Muscle of leg (tissue), 11 donors: ENCODE data around the gene PCBP3. TPM values are rescaled to one million over a fixed set of nuclear protein-coding genes. Genes with fewer than 3 reads are reported as not detected.

Experiments
- DNase-seq: peaks from one replicate; pipeline ENCODE4 v3.0.0; 2013
- H3K27ac ChIP-seq: one replicate; pipeline ENCODE4 v1.5.1; 2013; ENCODE audit warnings: mild to moderate bottlenecking, low read length, control low read depth
- H3K27me3 ChIP-seq: one replicate; pipeline ENCODE4 v1.6.1; 2013; ENCODE audit warnings: low read length; ENCODE audit not compliant: control insufficient read depth, insufficient read depth
- H3K36me3 ChIP-seq: one replicate; pipeline ENCODE4 v1.6.1; 2013; ENCODE audit warnings: low read length; ENCODE audit not compliant: control insufficient read depth, insufficient read depth
- H3K4me1 ChIP-seq: one replicate; pipeline ENCODE4 v1.6.1; 2013; ENCODE audit warnings: low read length; ENCODE audit not compliant: control insufficient read depth, insufficient read depth
- H3K4me3 ChIP-seq: one replicate; pipeline ENCODE4 v1.5.1; 2013; ENCODE audit warnings: low read length, control low read depth
- H3K9me3 ChIP-seq: replicated peaks from 2 replicates; pipeline ENCODE4 v1.6.1; 2013; ENCODE audit warnings: low read depth, low read length; ENCODE audit not compliant: control insufficient read depth
- WGBS: methylation state at CpG from one replicate; pipeline ENCODE4 v1.1.5; 2013; ENCODE audit warnings: missing lambda C conversion rate; ENCODE audit not compliant: insufficient coverage; 5-methylcytosine and 5-hydroxymethylcytosine counted together
- polyA plus RNA-seq, 8 donors: library from polyadenylated mRNA; unstranded; fragments of 120-200 nt; gene quantifications; one replicate each; pipeline versions ENCODE4 v1.2.1 to v1.2.3, GENCODE V29; 2013; ENCODE audit warnings: inconsistent platforms in 1 of 8, low replicate concordance in 1 of 8; ENCODE audit not compliant: insufficient read length in 8 of 8, insufficient read depth in 1 of 8
- total RNA-seq: library from RNA; stranded (reverse); fragments of 120-200 nt; gene quantifications from one replicate; pipeline ENCODE4 v1.2.4, GENCODE V29; 2013

The PCBP3 gene
- total and polyA plus RNA-seq, 9 donors = 0.76 to 2.3 (median 1.2) TPM

DNA sequence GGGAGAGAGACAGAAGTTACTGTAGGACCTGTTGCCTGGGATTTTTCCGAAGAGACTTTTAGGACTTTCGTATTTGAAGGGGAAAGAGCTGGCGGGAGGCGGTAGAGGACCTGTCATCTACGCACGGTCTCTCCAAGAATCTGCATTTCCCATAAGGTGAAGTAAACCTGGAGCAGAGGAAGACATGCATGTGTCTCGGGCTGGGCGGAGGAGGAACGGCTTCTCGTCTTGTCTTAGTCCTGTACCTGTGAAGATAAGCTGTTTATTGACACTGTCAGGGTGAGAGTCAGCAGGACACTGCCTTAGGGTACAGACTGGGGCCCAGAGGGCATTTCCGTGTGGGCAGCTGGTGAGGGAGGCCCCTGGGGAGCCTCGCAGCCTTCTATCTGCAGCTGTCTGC, 214.7 kb downstream of the PCBP3 start:
- H3K4me3 ChIP-seq = no peak overlapping the region
- WGBS = 91% methylated on average over 11 of the region's 12 CpGs
- DNase-seq = no peak

DNA sequence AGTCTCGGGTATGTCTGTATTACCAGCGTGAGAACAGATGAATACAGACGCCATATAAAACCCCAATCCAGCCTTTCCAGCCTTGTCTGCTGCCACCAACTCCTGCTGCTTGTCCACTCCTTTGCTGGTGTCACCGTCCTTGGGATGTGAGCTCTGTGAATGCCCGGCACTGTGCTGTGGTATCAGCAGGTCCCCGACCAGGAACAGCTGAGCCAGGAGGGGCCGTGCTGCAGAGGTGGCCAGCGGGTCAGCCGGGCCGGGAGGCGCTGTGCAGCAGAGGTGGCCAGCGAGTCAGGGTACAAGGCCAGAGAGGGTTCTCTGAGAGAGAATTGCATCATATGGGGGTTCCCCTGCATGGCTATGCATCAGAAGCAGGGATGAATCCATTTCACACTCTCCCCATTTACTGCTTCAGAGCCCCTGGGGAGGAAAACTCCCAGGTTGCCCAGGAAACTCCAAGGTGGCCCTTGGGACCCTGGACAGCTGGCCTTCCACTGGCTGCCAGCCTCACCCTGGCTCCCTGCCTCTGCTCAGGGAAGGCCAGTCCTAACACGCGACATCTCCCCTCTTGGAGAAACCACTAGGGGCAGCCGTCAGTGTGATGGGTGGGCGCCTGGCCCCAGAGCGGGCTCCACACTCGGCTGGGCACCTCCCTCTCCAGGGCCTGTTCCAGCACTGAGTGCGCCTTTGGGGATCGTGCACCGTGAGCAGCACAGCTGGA, 215.7 kb downstream of the PCBP3 start:
- 83% methylated on average over 11 of the region's 21 CpGs for whole genome bisulfite sequencing

More for the DNA sequence above, 214.7 kb downstream of the PCBP3 start:
- Histone ChIP-seq H3K27ac (no peak overlapping the region), H3K9me3 (no peaks in the 10 kb centered on the region), H3K36me3 (no peaks in the 10 kb centered on the region), H3K27me3 (no peaks in the 10 kb centered on the region), H3K4me1 (peaks cover 3% of the 10 kb centered on the region)

DNA sequence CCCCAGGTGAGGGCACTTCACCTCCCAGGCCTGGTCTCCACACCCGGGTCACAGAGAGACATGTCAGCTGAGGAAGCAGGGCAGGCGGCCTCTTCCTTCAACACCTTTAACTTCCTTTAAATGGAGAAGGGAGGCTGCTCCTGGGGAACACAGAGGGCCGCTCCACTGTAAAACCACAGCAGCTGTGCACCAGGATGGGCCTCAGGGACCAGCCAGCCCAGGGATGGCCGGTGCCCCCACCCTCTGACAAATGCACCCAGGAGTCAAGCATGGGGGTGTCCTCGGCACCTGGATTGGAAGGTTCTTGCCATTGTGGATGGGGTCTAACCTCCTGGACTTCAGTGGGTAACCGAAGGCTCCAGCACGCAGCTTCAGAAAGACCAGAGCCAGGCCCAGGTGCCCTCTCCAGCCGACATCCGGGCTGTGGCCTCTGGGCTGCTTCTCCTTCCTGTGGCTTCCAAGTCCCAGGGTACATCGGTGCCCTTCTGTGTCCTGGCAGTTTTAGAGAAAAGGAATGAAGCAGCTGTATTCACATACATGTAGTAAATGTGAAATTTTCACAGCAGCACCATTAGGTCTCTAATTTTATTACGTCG, 216.3 kb downstream of the PCBP3 start:
- H3K9me3 ChIP-seq = no peaks in the 10 kb centered on the region
- H3K4me1 ChIP-seq = peaks cover 2% of the 10 kb centered on the region
- H3K36me3 ChIP-seq = no peaks in the 10 kb centered on the region
- no peaks in the 10 kb centered on the region for H3K27me3 ChIP-seq
- H3K27ac ChIP-seq = no peak overlapping the region
- 90% methylated on average over 9 of the region's 12 CpGs for WGBS
- DNase-seq = no peak
- H3K4me3 ChIP-seq = no peak overlapping the region

More for the DNA sequence above, 215.7 kb downstream of the PCBP3 start:
- no peak for DNase-seq
- no peaks in the 10 kb centered on the region for H3K36me3 ChIP-seq
- no peak overlapping the region for H3K4me3 ChIP-seq
- no peak overlapping the region for H3K27ac ChIP-seq
- no peaks in the 10 kb centered on the region for H3K27me3 ChIP-seq
- H3K4me1 ChIP-seq = peaks cover 3% of the 10 kb centered on the region
- no peaks in the 10 kb centered on the region for H3K9me3 ChIP-seq

DNA sequence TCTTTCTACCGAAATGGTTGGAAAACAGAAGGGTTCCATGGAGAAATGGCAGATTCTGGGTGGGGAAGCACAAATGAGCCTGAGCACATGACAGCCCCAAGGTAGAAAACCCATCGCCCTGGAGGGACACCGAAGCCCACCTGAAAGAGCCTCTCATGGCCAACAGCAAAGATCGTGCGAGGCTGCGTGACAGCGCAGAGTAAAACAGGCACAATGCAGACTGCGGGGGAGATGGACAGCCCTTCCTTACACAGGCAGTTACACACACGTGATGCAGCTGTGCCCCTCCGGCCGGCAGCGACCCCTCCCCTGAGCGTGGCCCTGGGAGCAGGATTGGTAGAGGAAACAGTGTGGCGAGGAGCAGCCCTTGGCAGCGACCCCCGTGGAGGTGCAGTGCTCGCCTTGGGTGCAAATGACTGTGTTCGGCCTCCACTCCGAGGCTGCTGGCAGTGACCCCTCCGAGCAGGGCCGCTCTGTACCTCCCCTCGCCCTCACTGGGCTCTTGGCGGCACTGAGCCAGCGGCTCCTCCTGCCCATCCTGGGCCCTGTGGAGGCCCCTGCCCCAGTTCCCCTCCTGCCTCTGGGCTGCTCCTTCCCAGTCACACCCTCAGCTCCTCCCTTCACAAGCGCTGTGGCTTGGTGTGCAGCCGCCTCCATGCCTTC, 217.1 kb downstream of the PCBP3 start:
- no peak overlapping the region for H3K27ac ChIP-seq
- no peak for DNase-seq
- no peaks in the 10 kb centered on the region for H3K27me3 ChIP-seq
- no peaks in the 10 kb centered on the region for H3K4me1 ChIP-seq
- 88% methylated on average over 24 of the region's 26 CpGs for WGBS
- no peaks in the 10 kb centered on the region for H3K9me3 ChIP-seq
- no peaks in the 10 kb centered on the region for H3K36me3 ChIP-seq
- no peak overlapping the region for H3K4me3 ChIP-seq

DNA sequence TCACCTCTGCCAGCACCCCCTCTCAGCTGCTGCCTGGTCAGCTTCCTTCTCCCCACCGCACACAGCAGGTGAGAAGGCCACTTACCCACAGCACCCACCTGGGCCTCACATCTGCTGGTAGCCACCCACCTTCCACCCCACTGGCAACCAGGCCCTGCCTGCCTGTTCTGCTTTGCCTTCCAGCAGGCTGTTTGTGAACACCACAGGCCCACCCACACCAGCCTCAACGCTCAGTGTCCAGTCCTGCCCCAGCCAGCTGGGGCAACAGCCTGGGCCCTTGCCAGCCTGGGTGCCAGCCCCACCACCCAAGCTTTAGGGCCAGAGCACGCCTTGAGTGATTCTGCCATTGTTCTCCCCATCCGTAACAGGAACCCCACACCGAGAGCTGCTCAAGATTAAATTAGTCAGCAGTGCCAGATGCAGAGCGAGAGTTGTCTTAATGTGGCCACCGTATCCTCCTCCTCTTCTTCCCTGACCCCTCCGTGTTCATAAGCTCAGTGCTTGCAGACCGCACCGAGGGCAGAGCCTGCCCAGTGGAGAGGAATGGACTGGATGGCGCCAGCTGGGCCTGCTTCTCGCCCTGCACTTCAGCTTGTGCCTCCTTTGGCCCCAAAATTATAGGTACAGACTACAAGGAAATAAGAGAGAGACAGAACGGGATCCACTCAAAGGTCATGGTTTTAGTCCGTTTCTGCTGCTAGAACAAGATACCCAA, 217.8 kb downstream of the PCBP3 start:
- DNase-seq = no peak
- no peaks in the 10 kb centered on the region for H3K9me3 ChIP-seq
- H3K36me3 ChIP-seq = no peaks in the 10 kb centered on the region
- no peak overlapping the region for H3K4me3 ChIP-seq
- 93% methylated on average over 5 of the region's 14 CpGs for WGBS
- no peaks in the 10 kb centered on the region for H3K27me3 ChIP-seq
- no peak overlapping the region for H3K27ac ChIP-seq
- H3K4me1 ChIP-seq = no peaks in the 10 kb centered on the region

DNA sequence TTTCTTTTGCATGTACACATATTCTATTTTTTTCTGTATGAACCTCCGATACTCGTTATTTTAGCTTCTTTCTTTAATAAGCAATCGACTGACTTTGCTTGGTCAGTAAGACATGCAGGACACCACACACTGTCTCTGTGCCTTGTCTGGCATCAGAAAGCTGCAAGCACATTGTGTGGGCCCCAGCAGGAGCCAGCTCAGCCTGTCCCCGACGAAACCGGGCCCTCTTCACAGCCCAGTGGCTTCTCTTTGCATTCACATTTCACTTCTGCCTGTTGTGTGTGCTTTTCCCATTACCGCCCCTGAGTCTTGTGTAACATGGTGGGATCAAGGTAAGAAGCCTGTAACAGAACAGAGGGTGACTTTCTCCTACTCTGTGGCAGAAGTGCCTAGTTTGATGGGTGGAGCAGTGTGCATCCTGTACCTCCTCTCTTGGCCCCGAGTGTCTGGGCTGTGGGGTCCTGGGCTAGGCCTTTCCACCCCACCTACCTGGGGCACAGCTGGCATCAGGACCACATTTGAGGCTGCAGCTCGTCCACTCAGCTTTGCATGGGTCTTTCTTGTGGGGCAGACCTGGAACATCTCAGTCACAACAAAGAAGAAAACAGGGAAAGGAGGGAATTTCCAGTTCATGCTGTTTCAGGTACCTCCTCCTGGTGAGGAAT, 219.2 kb downstream of the PCBP3 start:
- Histone ChIP-seq H3K36me3 (no peaks in the 10 kb centered on the region), H3K27ac (no peak overlapping the region), H3K9me3 (no peaks in the 10 kb centered on the region), H3K4me1 (no peaks in the 10 kb centered on the region), H3K27me3 (no peaks in the 10 kb centered on the region), H3K4me3 (no peak overlapping the region)
- no peak for DNase-seq
- WGBS = 82% methylated on average over 3 of the region's 9 CpGs

DNA sequence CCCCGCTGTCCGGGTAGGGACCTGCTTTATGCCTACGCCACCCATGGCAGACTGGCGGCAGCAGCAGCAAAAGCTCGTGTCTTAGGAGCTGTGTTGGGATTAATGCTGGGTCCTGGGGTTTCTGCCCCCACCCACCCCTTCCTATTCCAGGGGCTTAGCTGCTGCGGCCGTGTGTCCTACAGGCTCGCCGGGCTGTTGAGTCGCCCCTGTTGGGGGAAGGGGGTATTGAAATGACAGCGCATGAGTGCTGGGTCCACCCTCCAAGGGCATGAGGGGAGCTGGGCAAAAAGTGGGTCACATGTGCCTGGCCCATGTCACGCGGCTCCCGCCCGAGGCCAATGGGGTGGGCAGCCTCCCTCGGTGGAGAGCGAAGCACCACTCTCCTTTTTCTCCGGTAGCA, 219.7 kb downstream of the PCBP3 start:
- no peak overlapping the region for H3K27ac ChIP-seq
- DNase-seq = no peak
- H3K27me3 ChIP-seq = no peaks in the 10 kb centered on the region
- WGBS = 88% methylated on average over 7 of the region's 18 CpGs
- no peaks in the 10 kb centered on the region for H3K36me3 ChIP-seq
- no peaks in the 10 kb centered on the region for H3K4me1 ChIP-seq
- no peak overlapping the region for H3K4me3 ChIP-seq
- no peaks in the 10 kb centered on the region for H3K9me3 ChIP-seq

DNA sequence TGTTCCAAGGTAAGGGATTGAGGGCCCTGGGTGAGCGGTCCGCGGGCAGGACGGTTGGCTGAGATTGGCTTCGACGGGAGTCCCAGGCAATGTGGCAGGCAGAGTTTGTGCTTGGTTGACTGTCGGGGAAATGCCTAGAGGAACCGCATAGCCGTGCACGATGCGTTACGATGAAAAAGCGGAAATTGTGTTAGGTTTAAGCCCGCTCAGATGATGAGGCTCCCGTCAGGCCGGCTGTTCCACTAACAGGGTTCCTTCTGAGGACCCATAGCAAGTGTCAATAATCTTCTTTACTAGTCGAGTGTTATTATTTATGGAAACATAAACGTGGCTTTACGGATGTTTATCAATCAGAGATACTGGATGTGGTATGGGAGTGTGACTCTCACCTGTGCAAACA, 220.2 kb downstream of the PCBP3 start:
- Histone ChIP-seq H3K4me1 (no peaks in the 10 kb centered on the region), H3K9me3 (no peaks in the 10 kb centered on the region), H3K36me3 (no peaks in the 10 kb centered on the region), H3K27ac (no peak overlapping the region), H3K27me3 (no peaks in the 10 kb centered on the region), H3K4me3 (no peak overlapping the region)
- WGBS = 97% methylated on average over 15 of the region's 19 CpGs
- no peak for DNase-seq

DNA sequence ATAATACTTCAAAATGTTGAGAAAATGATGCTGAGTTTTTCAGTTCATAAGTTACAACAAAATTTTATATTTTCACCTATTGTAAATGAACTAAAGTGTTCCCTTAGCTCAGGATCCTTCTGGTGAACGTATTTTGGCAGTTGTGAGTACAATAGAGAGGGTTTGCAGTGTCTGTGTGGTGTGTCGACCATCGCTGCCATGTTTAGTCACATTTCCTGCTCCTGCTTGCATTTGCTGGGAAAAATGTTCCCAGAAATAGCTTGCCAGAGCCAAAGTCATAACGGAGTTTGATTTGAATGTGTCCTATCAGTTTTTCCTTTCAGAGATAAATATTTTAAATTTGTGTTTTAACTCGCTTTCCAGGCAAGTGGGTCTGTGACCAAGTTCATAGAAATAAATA, 220.9 kb downstream of the PCBP3 start:
- WGBS = 39% methylated on average over 3 of the region's 5 CpGs
- Histone ChIP-seq H3K9me3 (no peaks in the 10 kb centered on the region), H3K27me3 (no peaks in the 10 kb centered on the region), H3K4me3 (no peak overlapping the region), H3K36me3 (no peaks in the 10 kb centered on the region), H3K4me1 (no peaks in the 10 kb centered on the region), H3K27ac (no peak overlapping the region)
- no peak for DNase-seq
